Measurements from ENCODE around the gene FRMPD1.

GRCh38 chr9:37787059-37787458 is 136.3 kb downstream of the FRMPD1 start:
- TF ChIP-seq POLR2A (IDR thresholded peaks at IDR 0.05) (no peak), CTCF (IDR thresholded peaks at IDR 0.05) (no peak)
